ENCODE data around the gene AUTS2. TPM values are rescaled to one million over a fixed set of nuclear protein-coding genes. Genes with fewer than 3 reads are reported as not detected.

AUTS2 gene
- total RNA-seq, 1 experiment from 2014 or later, result 2.5 TPM

DNA sequence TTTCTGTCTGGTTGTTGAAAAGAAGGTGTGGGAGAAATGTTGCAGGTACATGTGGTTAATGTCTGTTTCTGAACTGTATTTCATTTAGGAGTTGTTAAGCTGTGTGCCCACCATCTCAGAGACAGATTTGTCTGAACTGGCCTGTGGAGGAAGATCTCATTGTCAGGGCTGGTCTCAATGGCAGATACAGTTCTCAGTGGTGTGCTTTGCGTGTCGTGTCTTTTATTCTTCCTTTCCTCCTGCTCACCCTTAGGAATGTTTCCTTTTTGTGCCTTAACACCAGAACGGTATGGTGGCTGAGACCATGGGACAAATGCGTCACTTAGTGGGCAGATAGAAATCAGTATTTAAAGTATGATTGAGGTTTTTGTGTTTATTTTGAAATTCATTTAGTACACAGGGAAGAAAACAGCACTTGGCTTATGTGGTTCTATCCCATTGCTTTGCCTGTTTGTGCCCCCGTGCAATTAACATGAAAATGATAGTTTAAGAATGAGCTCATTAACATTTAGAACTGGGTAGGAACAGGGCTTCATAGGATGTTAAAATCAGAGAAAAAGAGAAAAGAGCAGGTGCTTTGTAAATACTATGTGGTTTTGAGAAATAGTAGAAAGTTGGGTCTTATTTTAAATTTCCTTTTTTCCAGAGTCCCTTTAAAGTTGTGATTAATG is 112.6 kb downstream of the AUTS2 start:
- H3K27ac ChIP-seq (ENCODE audit: low read length), result no peak overlapping the region
- ChIA-PET POLR2A (no interaction called here), CTCF (no interaction called here)
- intact Hi-C loops (cut with micrococcal nuclease; ENCODE audit: unreplicated experiment) (no loop called here), in situ Hi-C loops (cut with HindIII; ENCODE audit: low pct_unique_long_range_greater_than_20kb, low sequenced_read_pairs) (no loop called here)
- TF ChIP-seq, protein P1, sequence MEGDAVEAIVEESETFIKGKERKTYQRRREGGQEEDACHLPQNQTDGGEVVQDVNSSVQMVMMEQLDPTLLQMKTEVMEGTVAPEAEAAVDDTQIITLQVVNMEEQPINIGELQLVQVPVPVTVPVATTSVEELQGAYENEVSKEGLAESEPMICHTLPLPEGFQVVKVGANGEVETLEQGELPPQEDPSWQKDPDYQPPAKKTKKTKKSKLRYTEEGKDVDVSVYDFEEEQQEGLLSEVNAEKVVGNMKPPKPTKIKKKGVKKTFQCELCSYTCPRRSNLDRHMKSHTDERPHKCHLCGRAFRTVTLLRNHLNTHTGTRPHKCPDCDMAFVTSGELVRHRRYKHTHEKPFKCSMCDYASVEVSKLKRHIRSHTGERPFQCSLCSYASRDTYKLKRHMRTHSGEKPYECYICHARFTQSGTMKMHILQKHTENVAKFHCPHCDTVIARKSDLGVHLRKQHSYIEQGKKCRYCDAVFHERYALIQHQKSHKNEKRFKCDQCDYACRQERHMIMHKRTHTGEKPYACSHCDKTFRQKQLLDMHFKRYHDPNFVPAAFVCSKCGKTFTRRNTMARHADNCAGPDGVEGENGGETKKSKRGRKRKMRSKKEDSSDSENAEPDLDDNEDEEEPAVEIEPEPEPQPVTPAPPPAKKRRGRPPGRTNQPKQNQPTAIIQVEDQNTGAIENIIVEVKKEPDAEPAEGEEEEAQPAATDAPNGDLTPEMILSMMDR (IDR thresholded peaks at IDR 0.05), result no peak
- TF ChIP-seq POLR2AphosphoS5 (IDR thresholded peaks at IDR 0.05; ENCODE audit: low read depth, low read length), result no peak
- TF ChIP-seq, protein P2, sequence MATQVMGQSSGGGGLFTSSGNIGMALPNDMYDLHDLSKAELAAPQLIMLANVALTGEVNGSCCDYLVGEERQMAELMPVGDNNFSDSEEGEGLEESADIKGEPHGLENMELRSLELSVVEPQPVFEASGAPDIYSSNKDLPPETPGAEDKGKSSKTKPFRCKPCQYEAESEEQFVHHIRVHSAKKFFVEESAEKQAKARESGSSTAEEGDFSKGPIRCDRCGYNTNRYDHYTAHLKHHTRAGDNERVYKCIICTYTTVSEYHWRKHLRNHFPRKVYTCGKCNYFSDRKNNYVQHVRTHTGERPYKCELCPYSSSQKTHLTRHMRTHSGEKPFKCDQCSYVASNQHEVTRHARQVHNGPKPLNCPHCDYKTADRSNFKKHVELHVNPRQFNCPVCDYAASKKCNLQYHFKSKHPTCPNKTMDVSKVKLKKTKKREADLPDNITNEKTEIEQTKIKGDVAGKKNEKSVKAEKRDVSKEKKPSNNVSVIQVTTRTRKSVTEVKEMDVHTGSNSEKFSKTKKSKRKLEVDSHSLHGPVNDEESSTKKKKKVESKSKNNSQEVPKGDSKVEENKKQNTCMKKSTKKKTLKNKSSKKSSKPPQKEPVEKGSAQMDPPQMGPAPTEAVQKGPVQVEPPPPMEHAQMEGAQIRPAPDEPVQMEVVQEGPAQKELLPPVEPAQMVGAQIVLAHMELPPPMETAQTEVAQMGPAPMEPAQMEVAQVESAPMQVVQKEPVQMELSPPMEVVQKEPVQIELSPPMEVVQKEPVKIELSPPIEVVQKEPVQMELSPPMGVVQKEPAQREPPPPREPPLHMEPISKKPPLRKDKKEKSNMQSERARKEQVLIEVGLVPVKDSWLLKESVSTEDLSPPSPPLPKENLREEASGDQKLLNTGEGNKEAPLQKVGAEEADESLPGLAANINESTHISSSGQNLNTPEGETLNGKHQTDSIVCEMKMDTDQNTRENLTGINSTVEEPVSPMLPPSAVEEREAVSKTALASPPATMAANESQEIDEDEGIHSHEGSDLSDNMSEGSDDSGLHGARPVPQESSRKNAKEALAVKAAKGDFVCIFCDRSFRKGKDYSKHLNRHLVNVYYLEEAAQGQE (IDR thresholded peaks at IDR 0.05; ENCODE audit: insufficient read depth in 1 of 2, low read depth in 2 of 2, low read length in 1 of 2), result no peak
- TF ChIP-seq SIN3A (IDR thresholded peaks at IDR 0.05; ENCODE audit: borderline replicate concordance, insufficient read depth, low read depth, low read length), result no peak
- no peak for TF ChIP-seq TCF7L2 (IDR thresholded peaks at IDR 0.05; ENCODE audit: low read depth, low read length)
- no TSS peak for BruUV-seq (replicated peaks)
- no peak for ATAC-seq
- no peak overlapping the region for H3K4me3 ChIP-seq (ENCODE audit: low read depth in 2 of 2, low read length in 2 of 2)
- H3K36me3 ChIP-seq (ENCODE audit: control insufficient read depth, insufficient read depth, low read length), result no peaks in the 10 kb centered on the region
- no peaks in the 10 kb centered on the region for H3K4me1 ChIP-seq (ENCODE audit: control insufficient read depth, insufficient read depth, low read length)
- H3K9me3 ChIP-seq (ENCODE audit: control insufficient read depth, insufficient read depth, low read depth, low read length), result no peaks in the 10 kb centered on the region
- no peak for DNase-seq (ENCODE audit: low read depth, low spot score)
- no peaks in the 10 kb centered on the region for H3K27me3 ChIP-seq (ENCODE audit: control insufficient read depth, insufficient read depth, low read length)

DNA sequence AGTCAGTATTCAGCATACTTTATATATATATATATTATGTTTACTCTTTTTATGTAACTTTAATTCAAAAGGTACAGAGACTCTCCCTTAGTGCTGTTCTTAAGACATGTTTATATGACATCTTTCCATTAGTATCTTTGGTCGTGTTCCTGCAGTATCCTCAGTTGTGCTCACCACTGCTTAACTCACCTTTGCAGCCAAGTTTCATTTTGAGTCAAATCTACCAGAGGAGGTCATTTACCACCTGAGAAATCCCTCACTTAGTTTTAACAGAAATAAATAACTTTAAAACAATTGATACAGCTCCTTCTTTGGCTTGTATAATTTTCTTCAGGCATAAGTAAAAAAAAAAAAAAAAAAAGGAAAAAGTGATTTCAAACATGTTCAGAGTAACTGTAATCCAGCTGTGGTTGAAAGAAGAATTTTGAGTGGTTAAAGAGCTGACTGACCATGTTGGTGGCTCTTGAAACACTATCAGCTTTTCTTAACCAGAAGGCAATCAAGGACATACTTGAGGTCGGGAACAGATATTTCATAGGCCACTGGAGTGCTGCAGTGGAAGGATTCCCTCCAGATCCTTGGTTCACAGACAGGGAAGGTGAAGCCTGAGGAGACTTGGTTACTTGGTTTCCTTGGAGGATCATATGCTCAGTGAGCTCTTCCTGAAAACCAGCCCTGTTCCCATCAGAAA is 116.8 kb downstream of the AUTS2 start:
- Histone ChIP-seq H3K27ac (ENCODE audit: low read length) (no peak overlapping the region), H3K4me1 (ENCODE audit: control insufficient read depth, insufficient read depth, low read length) (no peaks in the 10 kb centered on the region), H3K4me3 (ENCODE audit: low read depth in 2 of 2, low read length in 2 of 2) (no peak overlapping the region), H3K9me3 (ENCODE audit: control insufficient read depth, insufficient read depth, low read depth, low read length) (no peaks in the 10 kb centered on the region), H3K27me3 (ENCODE audit: control insufficient read depth, insufficient read depth, low read length) (no peaks in the 10 kb centered on the region), H3K36me3 (ENCODE audit: control insufficient read depth, insufficient read depth, low read length) (no peaks in the 10 kb centered on the region)
- in situ Hi-C loops (cut with HindIII; ENCODE audit: low pct_unique_long_range_greater_than_20kb, low sequenced_read_pairs) (no loop called here), intact Hi-C loops (cut with micrococcal nuclease; ENCODE audit: unreplicated experiment) (no loop called here)
- ChIA-PET POLR2A (no interaction called here), CTCF (no interaction called here)
- no peak for DNase-seq (ENCODE audit: low read depth, low spot score)
- no peak for ATAC-seq
- TF ChIP-seq TCF7L2 (IDR thresholded peaks at IDR 0.05; ENCODE audit: low read depth, low read length), result no peak
- TF ChIP-seq SIN3A (IDR thresholded peaks at IDR 0.05; ENCODE audit: borderline replicate concordance, insufficient read depth, low read depth, low read length), result no peak
- TF ChIP-seq POLR2AphosphoS5 (IDR thresholded peaks at IDR 0.05; ENCODE audit: low read depth, low read length), result no peak
- TF ChIP-seq, protein P1 (IDR thresholded peaks at IDR 0.05), result no peak
- TF ChIP-seq, protein P2 (IDR thresholded peaks at IDR 0.05; ENCODE audit: insufficient read depth in 1 of 2, low read depth in 2 of 2, low read length in 1 of 2), result no peak
- no TSS peak for BruUV-seq (replicated peaks)

Data from Panc1 (cell line).